Brain microvascular endothelial cell (primary cell): ENCODE results near the gene AKNA.

Experiments used
- DNase-seq: peaks from one replicate; pipeline ENCODE4 v3.0.0-alpha.2; 2020
- H3K27ac ChIP-seq: fragments of 250-450 bp; sonication (Bioruptor Pico); 2 replicates; pipeline ENCODE4 v1.5.1; 2020; ENCODE audit warnings: mild to moderate bottlenecking, moderate library complexity
- H3K27me3 ChIP-seq: fragments of 250-450 bp; sonication (Bioruptor Pico); replicated peaks from 2 replicates; pipeline ENCODE4 v1.5.1; 2020; ENCODE audit warnings: mild to moderate bottlenecking
- H3K36me3 ChIP-seq: fragments of 250-450 bp; sonication (Bioruptor Pico); replicated peaks from 2 replicates; pipeline ENCODE4 v1.5.1; 2020; ENCODE audit warnings: mild to moderate bottlenecking
- H3K4me3 ChIP-seq: 2 replicates; pipeline ENCODE4 v1.5.1; 2011; ENCODE audit warnings: low read depth, mild to moderate bottlenecking, control low read depth, low read length, moderate library complexity
- CTCF ChIP-seq: IDR thresholded peaks from 2 replicates; pipeline ENCODE4 v1.5.1; 2011; ENCODE audit warnings: low read depth, mild to moderate bottlenecking, moderate library complexity, low read length, control low read depth, inconsistent platforms; ENCODE audit errors: missing control alignments
- in situ Hi-C: cut with HindIII; loops from 2 replicates; pipeline ENCODE4 v1.10.0; 2017; ENCODE audit warnings: low sequenced_read_pairs, low pct_ligation_motif_present

AKNA gene

DNA sequence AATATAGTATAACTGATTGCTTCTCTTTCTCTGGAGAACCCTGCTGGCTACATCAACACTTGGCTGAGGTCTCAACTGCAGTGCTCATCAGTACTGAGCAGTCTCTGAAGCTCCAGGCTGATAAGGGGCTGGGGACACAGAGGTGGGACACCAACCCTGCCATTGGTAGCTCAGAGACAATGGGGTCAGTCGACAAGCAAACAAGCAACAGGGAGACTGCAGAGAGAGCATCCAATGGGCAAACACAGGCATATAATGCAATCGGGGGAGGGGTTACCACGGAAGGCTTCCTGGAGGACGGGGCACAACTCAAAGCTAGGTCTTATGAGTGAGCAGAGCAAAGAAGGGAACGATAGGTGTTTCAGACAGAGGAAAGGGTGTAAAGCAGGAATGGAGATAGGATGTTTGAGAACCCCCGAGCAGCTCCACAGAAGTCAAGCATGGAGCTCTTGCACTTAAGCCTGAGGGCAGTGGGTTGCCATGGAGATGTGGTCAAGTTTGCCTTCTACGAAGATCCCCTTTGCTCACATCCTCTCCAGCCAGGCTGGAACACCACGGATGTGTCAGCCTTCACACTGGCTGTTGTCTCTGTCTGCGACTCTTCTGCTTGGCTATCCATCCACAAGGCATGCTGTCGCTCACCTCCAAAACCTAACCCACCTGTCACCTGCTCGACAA lies 21.5 kb upstream of the AKNA start:
- Histone ChIP-seq H3K4me3 (no peak overlapping the region), H3K27me3 (no peaks in the 10 kb centered on the region), H3K27ac (no peak overlapping the region), H3K36me3 (no peaks in the 10 kb centered on the region)
- no peak for TF ChIP-seq CTCF
- peak; percentile 53 for DNase-seq
- in situ Hi-C loops = no loop called here

DNA sequence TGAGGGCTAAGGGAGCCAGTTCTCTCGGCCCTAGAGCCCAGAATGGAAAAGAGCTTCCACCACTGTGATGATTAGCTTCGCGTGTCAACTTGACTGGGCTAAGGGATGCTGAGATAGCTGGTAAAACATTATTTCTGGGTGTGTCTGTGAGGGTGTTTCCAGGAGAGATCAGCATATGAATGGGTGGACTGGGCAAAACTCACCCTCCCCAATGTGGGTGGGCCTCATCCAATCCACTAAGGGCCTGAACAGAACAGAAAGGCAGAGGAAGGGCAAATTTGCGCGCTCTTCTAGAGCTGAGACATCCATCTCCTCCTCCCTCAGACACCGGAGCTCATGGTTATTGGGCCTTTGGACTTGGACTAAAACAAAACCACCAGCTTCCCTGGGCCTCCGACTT lies 20.9 kb upstream of the AKNA start:
- DNase-seq = no peak
- no peak for TF ChIP-seq CTCF
- H3K27ac ChIP-seq = no peak overlapping the region
- H3K4me3 ChIP-seq = no peak overlapping the region
- H3K36me3 ChIP-seq = no peaks in the 10 kb centered on the region
- in situ Hi-C loops = no loop called here
- no peaks in the 10 kb centered on the region for H3K27me3 ChIP-seq

- TF ChIP-seq CTCF = no peak
- no peak for DNase-seq
- no peaks in the 10 kb centered on the region for H3K27me3 ChIP-seq
- no peak overlapping the region for H3K27ac ChIP-seq
- H3K36me3 ChIP-seq = no peaks in the 10 kb centered on the region
- in situ Hi-C loops = no loop called here
- H3K4me3 ChIP-seq = no peak overlapping the region
Observed at GRCh38 chr9:114407889-114408288, 20.1 kb upstream of the AKNA start.

DNA sequence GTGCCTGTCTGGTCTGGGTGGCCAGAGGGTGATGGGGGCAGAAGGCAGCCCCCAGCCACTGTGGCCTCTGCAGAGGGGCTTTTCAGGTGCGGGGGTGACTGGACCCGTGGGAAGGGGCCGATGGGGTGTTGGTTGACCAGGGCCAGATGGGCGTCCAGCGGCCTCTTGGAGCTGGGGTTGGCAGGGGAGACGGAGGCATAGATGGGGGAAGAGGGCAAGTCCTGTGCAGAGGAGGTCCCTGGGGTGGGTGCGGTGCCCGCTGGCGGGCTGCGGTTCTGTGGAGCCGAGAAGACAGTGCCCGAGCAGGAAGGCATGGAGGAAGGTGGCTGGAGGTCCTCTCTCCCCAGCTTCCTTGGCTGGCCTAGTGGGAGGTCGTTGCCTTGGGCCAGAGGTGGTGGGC lies 18.7 kb upstream of the AKNA start:
- TF ChIP-seq CTCF = no peak
- Histone ChIP-seq H3K27me3 (no peaks in the 10 kb centered on the region), H3K4me3 (no peak overlapping the region), H3K27ac (no peak overlapping the region), H3K36me3 (no peaks in the 10 kb centered on the region)
- DNase-seq = no peak
- in situ Hi-C loops = no loop called here

- H3K36me3 ChIP-seq = no peaks in the 10 kb centered on the region
- H3K4me3 ChIP-seq = no peak overlapping the region
- in situ Hi-C loops = no loop called here
- peak; percentile 92 for TF ChIP-seq CTCF
- no peak overlapping the region for H3K27ac ChIP-seq
- no peaks in the 10 kb centered on the region for H3K27me3 ChIP-seq
- peak; percentile 74 for DNase-seq
Observed at GRCh38 chr9:114405294-114406034, 17.7 kb upstream of the AKNA start.

DNA sequence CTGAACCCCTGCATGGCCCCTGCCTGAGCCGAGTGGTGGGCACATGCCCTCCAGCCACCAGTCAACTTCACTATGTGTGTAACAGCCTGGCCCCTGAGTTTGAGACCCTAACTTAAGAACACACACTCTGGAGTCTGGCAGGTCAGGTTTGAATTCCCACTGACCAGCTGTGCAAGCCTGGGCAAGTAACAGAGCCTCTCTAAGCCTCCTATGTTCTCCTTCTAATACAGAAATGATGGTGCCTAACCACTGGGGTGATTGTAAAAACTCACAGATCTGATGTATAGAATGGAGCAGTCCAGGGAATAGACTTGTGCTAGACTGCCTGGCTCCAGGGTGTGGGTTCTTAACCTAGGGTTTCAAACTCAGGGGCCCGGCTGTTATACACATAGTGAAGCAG lies 16.7 kb upstream of the AKNA start:
- H3K4me3 ChIP-seq = no peak overlapping the region
- TF ChIP-seq CTCF = no peak
- H3K27ac ChIP-seq = no peak overlapping the region
- in situ Hi-C loops = no loop called here
- DNase-seq = no peak
- no peaks in the 10 kb centered on the region for H3K36me3 ChIP-seq
- no peaks in the 10 kb centered on the region for H3K27me3 ChIP-seq
